Measurements from ENCODE around the gene CACNA1E.
"Not testable (repeated sequence)": the region's sequence is repeated elsewhere in the genome, so short reads cannot be mapped to it uniquely, and the experiment has no call there.

CACNA1E gene

DNA sequence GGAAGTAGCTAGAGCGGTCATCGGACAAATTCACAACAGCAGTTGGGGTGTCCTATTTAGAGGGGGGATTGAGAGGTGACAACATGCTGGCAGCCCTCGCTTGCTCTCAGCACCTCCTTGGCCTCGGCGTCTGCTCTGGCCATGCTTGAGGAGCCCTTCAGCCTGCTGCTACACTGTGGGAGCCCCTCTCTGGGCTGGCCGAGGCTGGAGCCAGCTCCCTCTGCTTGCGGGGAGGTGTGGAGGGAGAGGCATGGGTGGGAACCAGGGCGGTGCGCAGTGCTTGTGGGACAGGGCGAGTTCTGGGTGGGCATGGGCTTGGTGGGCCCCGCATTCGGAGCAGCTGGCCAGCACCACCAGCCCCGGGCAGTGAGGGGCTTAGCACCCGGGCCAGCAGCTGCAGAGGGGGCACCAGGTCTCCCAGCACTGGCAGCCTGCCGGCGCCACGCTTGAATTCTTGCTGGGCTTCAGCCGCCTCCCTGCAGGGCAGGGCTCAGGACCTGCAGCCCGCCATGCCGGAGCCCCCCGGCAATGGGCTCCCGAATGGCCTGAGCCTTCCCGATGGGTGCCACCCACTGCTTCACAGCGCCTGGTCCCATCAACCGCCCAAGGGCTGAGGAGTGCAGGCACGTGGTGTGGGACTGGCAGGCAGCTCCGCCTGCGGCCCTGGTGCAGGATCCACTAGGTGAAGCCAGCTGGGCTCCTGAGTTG, 349.0 kb downstream of the CACNA1E start:
- DNase-seq: not testable (repeated sequence)

DNA sequence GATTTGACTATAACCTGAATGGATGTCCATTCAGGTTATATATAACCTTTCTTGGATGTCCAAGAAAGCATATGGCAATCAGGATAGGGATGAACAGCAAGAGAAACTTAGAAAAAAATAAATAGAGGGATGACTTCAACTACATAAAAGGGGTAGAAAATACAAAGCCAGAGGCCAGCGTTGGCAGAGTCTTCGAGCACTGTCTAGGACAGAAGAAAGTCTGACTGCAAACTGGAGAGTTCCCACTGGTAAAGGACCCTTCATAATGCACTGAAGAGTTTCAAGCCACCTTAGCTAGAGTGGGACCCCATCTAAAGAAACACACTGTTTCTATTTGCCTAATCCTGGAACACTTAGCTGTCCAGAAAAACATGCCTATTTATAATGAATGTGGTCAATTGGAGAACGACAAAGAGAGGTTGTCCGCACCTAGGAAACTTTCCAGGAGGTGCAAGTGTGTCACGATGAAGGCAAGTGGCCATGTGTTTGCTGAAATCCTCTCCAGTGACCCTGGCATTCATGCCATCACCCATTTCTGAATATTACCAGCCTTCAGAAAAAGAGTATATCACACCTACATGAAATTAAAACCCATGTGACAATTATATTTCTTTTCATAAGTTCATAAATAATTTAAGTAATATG, 362.8 kb downstream of the CACNA1E start:
- DNase-seq: no peak

DNA sequence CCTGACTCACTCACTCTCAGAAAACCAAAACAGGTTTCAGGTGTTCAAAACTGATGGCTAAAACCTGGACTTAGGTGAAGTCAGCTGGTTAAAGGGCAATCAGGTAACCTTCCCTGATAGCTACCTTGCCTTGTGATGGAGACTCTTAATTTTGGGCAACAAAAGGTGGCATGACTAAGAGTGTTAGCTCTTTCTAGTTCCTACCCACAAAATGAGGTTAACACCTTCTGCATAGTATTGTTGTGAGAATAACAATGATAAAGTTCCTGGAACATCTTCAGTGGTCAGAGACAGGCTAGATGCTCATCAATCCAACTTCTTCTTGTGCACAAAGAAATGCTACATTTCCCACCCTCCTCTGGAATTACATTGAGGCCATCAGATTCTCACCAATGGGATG, 363.4 kb downstream of the CACNA1E start:
- no peak for DNase-seq

DNA sequence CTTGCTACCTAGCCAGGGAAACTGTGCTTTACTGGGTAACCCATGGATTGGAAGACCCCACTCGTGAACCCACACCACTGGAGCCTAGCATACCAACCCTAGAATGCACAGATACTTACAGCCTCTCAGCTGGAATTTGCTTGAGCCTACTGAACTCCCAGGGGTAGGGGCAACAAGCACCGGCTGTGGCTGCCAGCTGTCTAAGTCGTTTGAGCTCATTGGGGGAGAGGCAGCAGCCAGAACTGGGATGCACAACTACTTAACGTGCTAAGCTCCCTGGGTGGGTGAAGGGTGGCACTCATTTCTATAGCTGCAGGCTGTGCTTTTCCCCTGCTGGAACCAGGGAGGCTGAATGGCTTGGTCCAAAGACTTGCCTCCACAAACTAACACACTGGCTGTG, 365.8 kb downstream of the CACNA1E start:
- no peak for DNase-seq

DNA sequence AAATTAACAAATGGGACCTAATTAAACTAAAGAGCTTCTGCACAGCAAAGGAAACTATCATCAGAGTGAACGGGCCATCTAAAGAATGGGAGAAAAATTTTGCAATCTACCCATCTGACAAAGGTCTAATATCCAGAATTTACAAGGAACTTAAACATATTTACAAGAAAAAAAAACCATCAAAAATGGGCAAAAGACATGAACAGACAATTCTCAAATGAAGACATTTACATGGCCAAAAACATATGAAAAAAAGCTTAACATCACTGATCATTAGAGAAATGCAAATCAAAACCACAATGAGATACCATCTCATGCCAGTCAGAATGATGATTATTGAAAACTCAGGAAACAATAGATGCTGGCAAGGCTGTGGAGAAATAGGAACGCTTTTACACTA, 370.9 kb downstream of the CACNA1E start:
- not testable (repeated sequence) for DNase-seq

DNA sequence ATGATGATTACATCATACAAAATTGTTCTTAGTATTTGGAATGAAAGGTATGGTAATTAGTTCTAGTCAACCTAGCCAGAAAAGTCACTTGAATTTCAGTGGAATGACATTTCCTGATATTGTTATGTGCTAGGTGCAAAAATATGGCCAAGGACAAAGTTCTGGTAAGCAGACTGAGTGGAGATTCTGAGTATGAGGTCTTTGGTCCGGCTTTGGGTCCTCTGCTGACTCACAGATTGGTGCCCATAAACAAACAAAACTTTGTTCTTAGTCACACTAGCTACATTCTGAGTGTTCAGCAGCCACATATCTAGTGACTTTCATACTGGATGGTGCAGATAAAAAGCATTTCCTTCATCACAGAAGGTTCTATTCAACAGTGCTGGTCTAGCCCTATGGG, 372.1 kb downstream of the CACNA1E start:
- no peak for DNase-seq
